Activated CD4-positive, alpha-beta T cell treated with anti-CD3 and anti-CD28 coated beads, Interleukin-10, Interleukin-2, amounts not matched to agents 100 ng/mL and 50 ng/mL, durations not matched to agents 16 hours and 8 hours (primary cell): ENCODE measurements around the gene INHBC.
"Not testable (repeated sequence)": the region's sequence is repeated elsewhere in the genome, so short reads cannot be mapped to it uniquely, and the experiment has no call there.

Experiments
- DNase-seq: peaks from one replicate; pipeline ENCODE4 v3.0.0-alpha.2; 2020

Gene INHBC

GRCh38 chr12:57434517-57435223 is at the start of gene INHBC:
Gene INHBC, plus strand, starts transcription at chr12:57434784. Its CDS starts 103 bp downstream, at chr12:57434887.
- DNase-seq, result no peak

GRCh38 chr12:57385586-57385985 is 49.0 kb upstream of the INHBC start:
- DNase-seq, result no peak

- no peak for DNase-seq
Measured at GRCh38 chr12:57386187-57386720, 48.3 kb upstream of the INHBC start.

GRCh38 chr12:57388425-57388824 is 46.2 kb upstream of the INHBC start:
- DNase-seq, result no peak

GRCh38 chr12:57389033-57389432 is 45.6 kb upstream of the INHBC start:
- DNase-seq, result peak; percentile 10

- no peak for DNase-seq
Measured at GRCh38 chr12:57390174-57390573, 44.4 kb upstream of the INHBC start.

- DNase-seq, result no peak
Measured at GRCh38 chr12:57395121-57395520, 39.5 kb upstream of the INHBC start.

- DNase-seq, result no peak
Measured at GRCh38 chr12:57397441-57397840, 37.1 kb upstream of the INHBC start.

GRCh38 chr12:57399718-57400463 is 34.7 kb upstream of the INHBC start:
- not testable (repeated sequence) for DNase-seq

GRCh38 chr12:57401165-57401564 is 33.4 kb upstream of the INHBC start:
- no peak for DNase-seq

GRCh38 chr12:57402156-57402555 is 32.4 kb upstream of the INHBC start:
- not testable (repeated sequence) for DNase-seq

- peak; percentile 39 for DNase-seq
Measured at GRCh38 chr12:57404966-57405640, 29.5 kb upstream of the INHBC start.

- DNase-seq, result no peak
Measured at GRCh38 chr12:57410534-57410933, 24.1 kb upstream of the INHBC start.

GRCh38 chr12:57414160-57414559 is 20.4 kb upstream of the INHBC start:
- not testable (repeated sequence) for DNase-seq

- no peak for DNase-seq
Measured at GRCh38 chr12:57415088-57415487, 19.5 kb upstream of the INHBC start.

GRCh38 chr12:57416039-57416996 is 18.3 kb upstream of the INHBC start:
- DNase-seq, result no peak

- DNase-seq, result no peak
Measured at GRCh38 chr12:57418255-57418654, 16.3 kb upstream of the INHBC start.

GRCh38 chr12:57419495-57419894 is 15.1 kb upstream of the INHBC start:
- DNase-seq, result no peak

- no peak for DNase-seq
Measured at GRCh38 chr12:57420482-57420881, 14.1 kb upstream of the INHBC start.

GRCh38 chr12:57426948-57427347 is 7.6 kb upstream of the INHBC start:
- not testable (repeated sequence) for DNase-seq

GRCh38 chr12:57428965-57429364 is 5.6 kb upstream of the INHBC start:
- DNase-seq, result no peak

GRCh38 chr12:57429473-57430111 is 5.0 kb upstream of the INHBC start:
- no peak for DNase-seq
